HG03378 (cell line): Measurements from ENCODE around the gene IRS2.

ENCODE experiments used
- ATAC-seq: cut with Tn5 transposase; IDR thresholded peaks from one replicate; pipeline ENCODE4 v1.9.1; 2021; ENCODE audit warnings: mild to moderate bottlenecking, moderate library complexity; ENCODE audit not compliant: unreplicated experiment

The IRS2 gene

GRCh38 chr13:109809216-109809932 lies 23.0 kb upstream of the IRS2 start:
- no peak for ATAC-seq

- ATAC-seq: no peak
These were observed 21.0 kb upstream of the IRS2 start for GRCh38 chr13:109807345-109807744.

- ATAC-seq: no peak
These were observed 18.3 kb upstream of the IRS2 start for GRCh38 chr13:109804654-109805053.

GRCh38 chr13:109803825-109804224 lies 17.4 kb upstream of the IRS2 start:
- ATAC-seq: no peak

- no peak for ATAC-seq
These were observed 16.6 kb upstream of the IRS2 start for GRCh38 chr13:109802936-109803335.

GRCh38 chr13:109795011-109795410 lies 8.6 kb upstream of the IRS2 start:
- ATAC-seq: no peak

- no peak for ATAC-seq
These were observed 7.7 kb upstream of the IRS2 start for GRCh38 chr13:109794095-109794494.

GRCh38 chr13:109792416-109793059 lies 6.2 kb upstream of the IRS2 start:
- no peak for ATAC-seq

- ATAC-seq: no peak
These were observed 4.7 kb upstream of the IRS2 start for GRCh38 chr13:109790942-109791605.

GRCh38 chr13:109790086-109790485 lies 3.7 kb upstream of the IRS2 start:
- no peak for ATAC-seq

- ATAC-seq: no peak
These were observed 2.9 kb upstream of the IRS2 start for GRCh38 chr13:109789262-109789661.

GRCh38 chr13:109788372-109789111 lies 2.2 kb upstream of the IRS2 start:
- no peak for ATAC-seq

GRCh38 chr13:109787135-109787954 lies 962 bp upstream of the IRS2 start:
- ATAC-seq: no peak

GRCh38 chr13:109785892-109786450 lies 412 bp downstream of the IRS2 start:
- no peak for ATAC-seq

- ATAC-seq: no peak
These were observed 1.1 kb downstream of the IRS2 start for GRCh38 chr13:109785141-109785891.

GRCh38 chr13:109784590-109785140 lies 1.7 kb downstream of the IRS2 start:
- no peak for ATAC-seq

GRCh38 chr13:109783815-109784589 lies 2.4 kb downstream of the IRS2 start:
- no peak for ATAC-seq

GRCh38 chr13:109783447-109783814 lies 3.0 kb downstream of the IRS2 start:
- no peak for ATAC-seq
